ENCODE measurements around the gene OSBPL8. TPM values are rescaled to one million over a fixed set of nuclear protein-coding genes. Genes with fewer than 3 reads are reported as not detected.

The OSBPL8 gene
- total and polyA plus RNA-seq, 2 experiments from 2014 or later, result 20.1 to 82.5 TPM

GRCh38 chr12:76449016-76449415, 110.6 kb downstream of the OSBPL8 start:
- H3K4me1 ChIP-seq (ENCODE audit: insufficient read depth), result no peaks in the 10 kb centered on the region
- 94% methylated on average over 1 of the region's 1 CpG for WGBS (ENCODE audit: low lambda C conversion rate, missing lambda C conversion rate)
- no peak overlapping the region for H3K4me3 ChIP-seq
- no peaks in the 10 kb centered on the region for H3K36me3 ChIP-seq (replicated peaks; ENCODE audit: insufficient read depth, low read depth)
- H3K4me2 ChIP-seq, result no peak overlapping the region
- no peak overlapping the region for H3K27ac ChIP-seq
- no peaks in the 10 kb centered on the region for H3K27me3 ChIP-seq
- TF ChIP-seq EZH2phosphoT487 (IDR thresholded peaks at IDR 0.05; ENCODE audit: low read depth, severe bottlenecking, unreplicated experiment) (no peak), EZH2 (IDR thresholded peaks at IDR 0.05; ENCODE audit: borderline replicate concordance) (no peak), CTCF (IDR thresholded peaks at IDR 0.05; ENCODE audit: poor library complexity) (no peak)
- no peak overlapping the region for H2AFZ ChIP-seq
- H3K9me3 ChIP-seq (ENCODE audit: low read depth), result no peaks in the 10 kb centered on the region
- no peak for DNase-seq (ENCODE audit: low spot score)
- H3K79me2 ChIP-seq, result peaks cover 6% of the 10 kb centered on the region
- H3K9me2 ChIP-seq (replicated peaks; ENCODE audit: insufficient read depth), result no peaks in the 10 kb centered on the region
- H4K20me1 ChIP-seq (ENCODE audit: insufficient read depth, poor library complexity, severe bottlenecking), result no peaks in the 10 kb centered on the region

- 32% methylated on average over 1 of the region's 1 CpG for WGBS (ENCODE audit: low lambda C conversion rate, missing lambda C conversion rate)
- TF ChIP-seq CTCF (IDR thresholded peaks at IDR 0.05; ENCODE audit: poor library complexity), result no peak
Measured at GRCh38 chr12:76446090-76446489, 113.5 kb downstream of the OSBPL8 start.

GRCh38 chr12:76445462-76445861, 114.1 kb downstream of the OSBPL8 start:
- Histone ChIP-seq H3K9me2 (replicated peaks; ENCODE audit: insufficient read depth) (no peaks in the 10 kb centered on the region), H4K20me1 (ENCODE audit: insufficient read depth, poor library complexity, severe bottlenecking) (peaks cover 2% of the 10 kb centered on the region), H3K36me3 (replicated peaks; ENCODE audit: insufficient read depth, low read depth) (no peaks in the 10 kb centered on the region), H3K4me1 (ENCODE audit: insufficient read depth) (no peaks in the 10 kb centered on the region), H3K9me3 (ENCODE audit: low read depth) (no peaks in the 10 kb centered on the region), H3K4me2 (no peak overlapping the region), H3K27me3 (no peaks in the 10 kb centered on the region), H3K79me2 (peaks cover 33% of the 10 kb centered on the region), H3K27ac (no peak overlapping the region), H3K4me3 (no peak overlapping the region), H2AFZ (no peak overlapping the region)
- no peak for DNase-seq (ENCODE audit: low spot score)
- TF ChIP-seq CTCF (IDR thresholded peaks at IDR 0.05; ENCODE audit: poor library complexity), result no peak
- TF ChIP-seq EZH2 (IDR thresholded peaks at IDR 0.05; ENCODE audit: borderline replicate concordance), result no peak
- TF ChIP-seq EZH2phosphoT487 (IDR thresholded peaks at IDR 0.05; ENCODE audit: low read depth, severe bottlenecking, unreplicated experiment), result no peak
- 70% methylated on average over 1 of the region's 1 CpG for WGBS (ENCODE audit: low lambda C conversion rate, missing lambda C conversion rate)

More at GRCh38 chr12:76446090-76446489, 113.5 kb downstream of the OSBPL8 start:
- peaks cover 31% of the 10 kb centered on the region for H3K79me2 ChIP-seq
- H3K4me1 ChIP-seq (ENCODE audit: insufficient read depth), result no peaks in the 10 kb centered on the region
- H3K27me3 ChIP-seq, result no peaks in the 10 kb centered on the region
- H3K4me2 ChIP-seq, result no peak overlapping the region
- no peaks in the 10 kb centered on the region for H3K36me3 ChIP-seq (replicated peaks; ENCODE audit: insufficient read depth, low read depth)
- peaks cover 2% of the 10 kb centered on the region for H4K20me1 ChIP-seq (ENCODE audit: insufficient read depth, poor library complexity, severe bottlenecking)
- H3K9me3 ChIP-seq (ENCODE audit: low read depth), result no peaks in the 10 kb centered on the region
- H3K9me2 ChIP-seq (replicated peaks; ENCODE audit: insufficient read depth), result no peaks in the 10 kb centered on the region
- H3K4me3 ChIP-seq, result no peak overlapping the region
- no peak overlapping the region for H2AFZ ChIP-seq
- no peak overlapping the region for H3K27ac ChIP-seq
- DNase-seq (ENCODE audit: low spot score), result no peak

- Histone ChIP-seq H4K20me1 (ENCODE audit: insufficient read depth, poor library complexity, severe bottlenecking) (peaks cover 2% of the 10 kb centered on the region), H3K4me1 (ENCODE audit: insufficient read depth) (peaks cover 7% of the 10 kb centered on the region), H3K9me3 (ENCODE audit: low read depth) (no peaks in the 10 kb centered on the region), H3K4me2 (no peak overlapping the region), H3K9me2 (replicated peaks; ENCODE audit: insufficient read depth) (no peaks in the 10 kb centered on the region), H3K27me3 (no peaks in the 10 kb centered on the region), H3K4me3 (no peak overlapping the region), H3K36me3 (replicated peaks; ENCODE audit: insufficient read depth, low read depth) (no peaks in the 10 kb centered on the region), H3K27ac (no peak overlapping the region), H2AFZ (no peak overlapping the region), H3K79me2 (peaks cover 33% of the 10 kb centered on the region)
- no peak for TF ChIP-seq CTCF (IDR thresholded peaks at IDR 0.05; ENCODE audit: poor library complexity)
- no peak for TF ChIP-seq EZH2 (IDR thresholded peaks at IDR 0.05; ENCODE audit: borderline replicate concordance)
- TF ChIP-seq EZH2phosphoT487 (IDR thresholded peaks at IDR 0.05; ENCODE audit: low read depth, severe bottlenecking, unreplicated experiment), result no peak
- WGBS (ENCODE audit: low lambda C conversion rate, missing lambda C conversion rate), result 79% methylated on average over 1 of the region's 1 CpG
- no peak for DNase-seq (ENCODE audit: low spot score)
Measured at GRCh38 chr12:76444408-76444984, 115.1 kb downstream of the OSBPL8 start.
